ENCODE data around the gene PCSK4.

GRCh38 chr19:1509602-1510441, 19.7 kb upstream of the PCSK4 start:
- TF ChIP-seq MAFK (IDR thresholded peaks at IDR 0.05; ENCODE audit: partially characterized antibody) = no peak
- TF ChIP-seq TP53 (CRISPR knock-in tag; IDR thresholded peaks at IDR 0.05) = no peak
- TF ChIP-seq RAD21 (conservative IDR thresholded peaks at IDR 0.05 in 1 of 2, IDR thresholded peaks at IDR 0.05 in 1 of 2) = no peak

Data from A549 (cell line).